ENCODE results near the gene COL27A1.
"Not testable (repeated sequence)": the region's sequence is repeated elsewhere in the genome, so short reads cannot be mapped to it uniquely, and the experiment has no call there.

COL27A1 gene

DNA sequence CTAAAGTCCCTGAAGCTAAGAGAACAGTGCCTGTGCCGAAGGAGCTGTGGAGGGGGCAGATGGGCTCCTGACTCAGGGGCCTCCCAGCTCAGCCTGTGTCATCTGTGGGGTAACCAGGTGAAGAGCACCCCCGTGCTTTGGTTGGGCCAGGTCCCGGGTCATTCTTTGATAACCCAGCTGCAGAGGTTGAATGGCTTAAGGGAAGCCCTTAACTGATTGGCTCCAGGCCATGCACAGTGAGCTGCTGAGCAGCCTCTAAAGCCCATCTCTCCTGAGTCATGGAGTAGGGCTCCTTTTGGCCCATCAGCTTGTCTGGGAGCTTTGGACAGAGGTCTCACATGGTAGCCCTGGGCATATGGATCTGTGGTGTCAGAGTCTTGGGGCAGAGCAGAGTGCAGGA, 28.7 kb downstream of the COL27A1 start:
- DNase-seq (ENCODE audit: low read depth), result no peak

DNA sequence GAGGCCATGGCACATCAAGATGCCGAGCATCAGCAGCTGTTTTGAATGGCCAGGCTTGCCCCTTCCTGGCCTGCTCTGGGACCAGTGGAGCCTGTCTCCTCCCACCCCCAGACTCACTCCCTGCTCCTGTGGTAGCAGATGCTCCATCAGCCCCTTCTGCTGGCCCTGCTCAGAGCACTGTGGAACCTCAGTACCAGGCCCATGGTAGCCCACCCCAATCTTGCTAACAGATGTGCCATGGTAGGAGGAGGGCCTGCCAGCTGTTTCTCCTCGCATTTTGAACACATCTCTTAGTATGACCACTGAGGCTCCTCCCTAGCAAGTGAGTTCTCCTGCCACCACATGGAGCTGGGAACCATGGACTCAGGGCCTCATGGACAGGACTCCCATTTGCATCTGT, 29.5 kb downstream of the COL27A1 start:
- no peak for DNase-seq (ENCODE audit: low read depth)

DNA sequence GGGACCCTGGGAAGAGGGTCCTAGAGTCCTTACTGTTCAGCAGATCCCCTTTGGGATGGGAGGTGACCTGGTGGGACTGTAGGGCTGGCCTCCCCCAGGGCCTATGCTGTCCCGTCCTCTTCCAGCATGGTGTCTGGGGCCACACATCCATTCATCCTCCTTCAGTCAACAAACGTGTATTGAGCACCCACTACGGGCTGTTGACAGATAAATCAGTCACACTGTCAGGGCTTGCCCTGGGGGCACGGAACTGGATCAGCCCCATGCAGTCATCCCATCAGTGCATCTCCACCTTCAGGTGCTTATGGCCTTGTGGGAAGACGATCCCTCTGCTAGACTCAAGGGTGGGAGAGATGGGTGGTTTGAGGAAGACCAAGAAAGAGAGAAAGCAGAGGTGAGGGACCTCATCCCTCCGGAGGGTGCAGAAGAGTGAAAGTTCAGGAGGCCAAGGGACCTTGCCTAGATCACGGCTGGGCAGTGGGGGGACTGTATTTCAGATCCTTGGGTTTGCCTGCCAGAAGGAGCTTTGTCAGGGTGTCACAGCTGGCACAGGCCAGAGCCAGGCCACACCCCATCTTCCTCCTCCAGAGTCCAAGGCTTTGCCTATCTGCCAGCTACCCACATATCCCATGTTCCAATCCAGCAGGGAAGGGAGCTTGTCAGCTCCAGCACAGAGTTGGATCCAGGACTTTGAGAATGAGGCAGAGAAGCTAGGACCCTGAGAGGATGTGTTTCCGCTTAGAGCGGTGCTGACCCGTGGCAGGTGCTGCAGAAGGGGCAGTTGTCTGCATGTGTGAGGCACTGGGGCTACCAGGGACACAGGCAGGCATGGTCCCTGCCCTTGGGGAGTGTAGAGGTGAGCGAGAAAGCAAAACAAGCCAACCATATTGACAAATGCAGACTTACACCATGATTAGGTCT, 30.5 kb downstream of the COL27A1 start:
- DNase-seq (ENCODE audit: low read depth), result no peak

DNA sequence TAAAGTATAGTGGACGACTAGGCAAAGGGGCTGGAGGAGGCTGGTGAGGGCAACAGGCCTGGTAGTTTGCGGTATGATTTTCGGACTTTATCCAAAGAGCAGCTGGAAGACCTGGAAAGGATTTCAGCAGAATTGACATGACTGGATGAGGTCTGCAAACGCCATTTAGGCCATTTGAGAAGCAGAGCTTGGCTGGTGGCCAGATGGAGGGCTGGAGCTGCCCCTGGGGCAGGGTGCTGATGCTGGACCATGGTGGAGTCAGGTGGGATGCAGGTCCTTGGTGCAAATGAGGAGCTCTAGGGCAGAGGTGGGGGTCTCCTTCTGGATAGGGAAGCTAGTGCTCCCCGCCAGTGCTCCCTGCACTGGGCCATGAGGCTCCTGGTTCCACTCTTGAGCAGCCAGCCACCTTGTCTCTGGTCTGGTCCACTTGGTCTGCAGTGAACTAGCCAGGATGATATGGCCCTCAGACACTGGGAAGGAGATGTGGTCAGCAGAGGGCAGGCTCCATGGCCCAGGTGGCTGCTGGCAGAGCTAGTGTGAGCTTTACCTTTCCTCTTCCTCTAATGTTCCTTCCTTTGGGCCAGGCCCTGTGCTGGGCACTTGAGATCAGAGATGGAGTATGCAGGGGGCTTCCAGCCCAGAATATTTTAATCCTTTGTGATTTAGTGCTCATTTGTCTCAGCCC, 31.4 kb downstream of the COL27A1 start:
- DNase-seq (ENCODE audit: low read depth), result no peak

- DNase-seq (ENCODE audit: low read depth), result no peak
Observed at GRCh38 chr9:114187827-114188226, 32.5 kb downstream of the COL27A1 start.

GRCh38 chr9:114189823-114190562, 34.7 kb downstream of the COL27A1 start:
- DNase-seq (ENCODE audit: low read depth), result no peak

GRCh38 chr9:114190563-114190905, 35.2 kb downstream of the COL27A1 start:
- no peak for DNase-seq (ENCODE audit: low read depth)

GRCh38 chr9:114191402-114191801, 36.1 kb downstream of the COL27A1 start:
- DNase-seq (ENCODE audit: low read depth), result not testable (repeated sequence)

DNA sequence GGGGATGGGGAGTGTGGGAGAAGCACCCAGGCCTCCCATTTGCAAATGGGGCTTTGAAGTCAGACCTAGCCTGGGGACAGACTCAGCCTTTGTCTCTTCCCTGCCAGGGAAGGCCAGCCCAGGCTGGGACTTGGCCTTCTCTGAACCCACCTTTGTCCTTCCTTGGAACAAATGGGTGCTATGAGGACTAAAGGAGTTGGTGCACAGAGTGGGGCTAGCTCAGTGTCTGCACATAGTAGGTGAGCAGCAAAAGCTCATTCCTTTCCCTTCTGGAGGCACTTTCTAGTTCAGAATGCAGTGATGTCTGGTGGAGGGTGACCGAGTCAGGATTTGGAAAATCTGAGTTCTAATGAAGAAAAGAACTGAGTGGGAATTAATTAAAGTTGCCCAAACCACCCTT, 37.2 kb downstream of the COL27A1 start:
- no peak for DNase-seq (ENCODE audit: low read depth)

DNA sequence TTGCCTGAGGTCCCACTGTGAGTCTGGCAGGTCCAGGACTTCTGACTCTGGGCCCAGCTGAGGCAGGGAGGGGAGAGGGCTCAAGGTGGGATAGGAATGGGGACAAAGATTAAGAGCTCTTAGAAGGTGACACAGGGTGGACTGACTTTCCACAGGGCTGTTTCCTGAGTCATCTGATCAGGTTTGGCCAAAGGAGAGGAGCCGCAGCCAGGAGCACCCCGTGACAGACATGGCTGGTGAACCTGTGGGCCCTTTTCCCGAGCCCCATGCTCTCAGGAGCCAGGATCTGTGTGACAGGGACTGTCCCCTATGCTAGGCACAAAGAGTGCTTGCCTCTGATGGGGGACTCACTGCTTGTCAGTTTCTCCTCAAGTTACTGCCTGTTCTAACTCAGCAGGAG, 37.8 kb downstream of the COL27A1 start:
- DNase-seq (ENCODE audit: low read depth), result no peak

- no peak for DNase-seq (ENCODE audit: low read depth)
Observed at GRCh38 chr9:114196117-114196516, 40.8 kb downstream of the COL27A1 start.

DNA sequence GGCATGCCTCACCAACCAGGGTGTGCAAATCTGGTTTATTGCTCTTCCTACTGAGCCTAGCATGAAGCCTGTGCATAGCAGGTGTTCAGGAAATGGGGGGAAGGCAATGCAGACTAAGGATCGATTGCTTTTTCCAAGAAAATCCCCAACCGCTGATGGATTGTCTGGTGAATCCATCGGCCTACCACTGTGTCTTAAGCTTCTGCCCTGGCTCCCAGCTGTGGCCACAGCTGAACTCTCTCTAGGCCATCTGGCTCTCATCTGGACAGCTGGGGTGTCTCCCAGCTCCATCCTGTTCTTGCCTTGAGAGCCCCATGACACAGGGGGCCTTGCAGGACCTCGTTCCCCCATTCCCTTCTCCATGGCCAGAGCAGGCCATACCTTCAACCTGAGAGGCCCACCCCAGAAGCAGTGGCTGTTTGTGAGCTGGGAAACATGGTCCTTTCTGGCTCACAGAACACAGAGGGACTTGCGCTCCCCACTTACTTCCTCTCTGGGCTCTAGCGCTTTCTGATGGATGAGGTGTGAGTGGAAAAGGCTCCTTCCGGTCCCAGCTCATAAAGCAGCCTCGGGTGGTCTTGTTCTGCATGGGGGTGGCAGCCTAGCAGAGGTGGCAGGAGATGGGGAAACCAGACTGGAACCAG, 41.8 kb downstream of the COL27A1 start:
- DNase-seq (ENCODE audit: low read depth), result no peak

DNA sequence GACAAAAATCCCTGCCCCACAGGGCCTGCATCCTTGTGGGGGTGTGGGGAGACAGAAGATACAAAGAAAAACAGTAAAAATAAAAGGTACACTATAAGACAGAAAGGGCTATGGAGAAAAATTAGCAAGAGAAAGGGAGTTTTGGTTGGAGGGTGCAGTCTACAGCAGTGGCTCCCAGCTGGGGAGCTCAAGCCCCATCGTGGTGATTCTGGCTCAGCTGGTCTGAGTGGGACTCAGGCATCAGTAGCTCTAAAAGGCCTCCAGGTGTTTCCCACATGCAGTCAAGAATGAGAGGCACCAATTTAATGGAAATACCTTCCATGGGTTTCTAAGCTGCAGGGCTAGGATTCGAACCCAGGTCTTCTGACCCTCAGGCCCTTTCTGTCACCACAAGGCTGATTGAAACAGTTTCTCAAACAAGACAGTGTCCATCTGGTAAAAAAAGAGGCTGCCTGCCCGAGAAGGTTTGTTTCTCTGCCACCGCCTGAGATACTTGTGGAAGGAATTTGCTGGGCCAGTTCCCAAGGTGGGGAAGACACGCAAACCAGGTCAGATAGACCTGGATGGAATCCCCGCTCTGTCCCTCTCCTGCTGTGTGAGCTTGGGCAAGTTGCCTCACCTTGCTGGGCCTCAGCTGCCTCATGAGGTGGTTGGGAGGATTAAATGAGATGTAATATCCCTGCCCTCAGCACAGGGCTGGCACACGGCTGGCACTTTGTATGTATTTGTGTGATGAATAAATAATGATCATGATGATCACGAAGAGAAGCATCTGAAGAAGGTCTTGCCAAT, 43.1 kb downstream of the COL27A1 start:
- DNase-seq (ENCODE audit: low read depth), result no peak

DNA sequence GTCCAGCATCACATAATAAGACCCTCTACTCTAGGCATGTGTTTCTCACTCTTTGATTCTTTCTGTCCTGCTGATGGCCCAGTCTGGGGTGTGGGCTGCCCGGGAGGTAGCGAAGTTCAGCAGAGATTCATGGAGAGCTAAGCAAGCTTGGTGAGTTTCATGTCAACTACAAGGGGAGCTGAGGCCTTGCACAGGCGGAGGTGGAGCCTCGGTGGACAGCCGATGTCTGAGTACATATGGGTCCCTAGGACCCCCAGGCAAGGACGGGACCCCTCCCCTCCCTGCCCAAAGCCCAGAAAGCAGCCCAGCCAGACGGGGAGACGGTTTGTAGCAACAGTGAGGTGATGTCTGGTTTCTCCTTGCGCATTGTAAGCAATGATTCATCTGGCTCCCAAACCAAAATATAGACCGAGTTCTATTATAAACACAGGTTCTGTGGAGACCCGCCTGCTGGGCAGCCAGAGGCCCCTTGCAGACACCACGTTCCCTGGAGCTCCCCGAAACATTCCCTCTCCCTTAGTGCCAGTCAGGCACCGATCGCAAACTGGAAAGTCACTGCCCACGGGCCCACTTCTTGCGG, 45.5 kb downstream of the COL27A1 start:
- DNase-seq (ENCODE audit: low read depth), result no peak

GRCh38 chr9:114202396-114202795, 47.1 kb downstream of the COL27A1 start:
- DNase-seq (ENCODE audit: low read depth), result no peak

DNA sequence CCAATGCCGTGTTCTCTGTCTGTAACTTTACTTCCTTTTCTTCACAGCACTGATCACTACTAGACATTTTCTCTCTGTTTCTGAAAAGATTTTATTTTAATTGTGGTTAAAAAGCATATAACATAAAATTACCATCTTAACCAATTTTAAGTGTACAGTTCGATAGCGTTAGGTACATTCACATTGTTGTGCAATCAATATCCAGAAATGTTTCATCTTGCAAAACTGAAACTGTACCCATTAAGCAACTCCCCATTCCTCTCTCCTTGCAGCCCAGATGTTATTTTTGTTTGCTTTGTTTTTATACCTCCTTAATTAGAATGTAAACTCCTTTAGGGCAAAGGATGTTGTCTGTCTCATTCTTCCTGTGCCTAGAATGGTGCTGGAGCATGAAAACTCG, 47.5 kb downstream of the COL27A1 start:
- DNase-seq (ENCODE audit: low read depth), result no peak

- DNase-seq (ENCODE audit: low read depth), result no peak
Observed at GRCh38 chr9:114203410-114204140, 48.2 kb downstream of the COL27A1 start.

- no peak for DNase-seq (ENCODE audit: low read depth)
Observed at GRCh38 chr9:114204265-114204664, 48.9 kb downstream of the COL27A1 start.

- DNase-seq (ENCODE audit: low read depth), result no peak
Observed at GRCh38 chr9:114205171-114206015, 50.1 kb downstream of the COL27A1 start.
